ENCODE results near the gene OR2AG2.
"Not testable (repeated sequence)": the region's sequence is repeated elsewhere in the genome, so short reads cannot be mapped to it uniquely, and the experiment has no call there.

The OR2AG2 gene, protein sequence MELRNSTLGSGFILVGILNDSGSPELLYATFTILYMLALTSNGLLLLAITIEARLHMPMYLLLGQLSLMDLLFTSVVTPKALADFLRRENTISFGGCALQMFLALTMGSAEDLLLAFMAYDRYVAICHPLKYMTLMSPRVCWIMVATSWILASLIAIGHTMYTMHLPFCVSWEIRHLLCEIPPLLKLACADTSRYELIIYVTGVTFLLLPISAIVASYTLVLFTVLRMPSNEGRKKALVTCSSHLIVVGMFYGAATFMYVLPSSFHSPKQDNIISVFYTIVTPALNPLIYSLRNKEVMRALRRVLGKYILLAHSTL

GRCh38 chr11:6771926-6772893 is at the start of gene OR2AG2:
OR2AG2 (minus strand) TSS chr11:6771976; CDS start chr11:6768957, 3,019 bp downstream.
- DNase-seq, result no peak

DNA sequence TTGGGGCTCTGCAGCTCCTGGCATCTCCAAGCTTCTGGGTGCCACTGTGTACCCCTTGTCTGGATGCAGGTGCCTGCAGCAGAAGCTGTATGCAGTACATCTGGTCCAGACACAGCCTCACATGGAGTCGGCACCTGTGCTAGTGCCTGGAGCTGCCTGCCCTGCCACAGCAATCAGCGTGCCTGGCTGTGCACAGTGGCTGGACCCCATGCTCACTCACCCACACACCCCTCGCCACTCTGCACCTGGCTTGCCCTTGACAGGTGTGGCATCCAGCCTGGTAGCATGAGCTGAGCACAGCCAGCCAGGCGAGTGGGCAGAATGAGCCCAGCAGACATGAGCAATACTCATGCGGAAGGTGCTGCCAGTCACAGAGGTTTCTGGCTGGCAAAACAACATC is 47.2 kb upstream of the OR2AG2 start:
- DNase-seq, result no peak

DNA sequence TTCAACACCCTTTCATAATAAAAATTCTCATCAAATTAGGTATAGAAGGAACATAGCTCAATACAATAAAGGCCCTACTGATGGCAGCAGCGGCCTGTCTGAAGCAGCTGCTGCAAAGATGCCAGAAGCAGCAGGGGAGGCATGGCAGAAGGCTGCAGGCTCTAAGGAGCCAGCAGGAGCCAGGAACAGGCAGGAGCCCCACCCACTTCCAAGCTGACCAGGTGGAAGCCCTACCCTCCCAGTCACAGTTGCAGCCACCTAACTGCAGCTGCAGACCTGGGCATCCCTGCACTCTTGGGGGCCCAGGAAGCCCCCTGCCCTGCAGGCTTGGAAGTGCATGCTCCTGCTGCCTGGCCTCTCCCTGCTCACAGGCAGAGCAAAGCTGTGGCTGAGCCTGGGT is 45.9 kb upstream of the OR2AG2 start:
- DNase-seq, result no peak

GRCh38 chr11:6813656-6814055 is 41.9 kb upstream of the OR2AG2 start:
- DNase-seq, result no peak

GRCh38 chr11:6812390-6813005 is 40.7 kb upstream of the OR2AG2 start:
- peak; percentile 37 to 45 for DNase-seq

DNA sequence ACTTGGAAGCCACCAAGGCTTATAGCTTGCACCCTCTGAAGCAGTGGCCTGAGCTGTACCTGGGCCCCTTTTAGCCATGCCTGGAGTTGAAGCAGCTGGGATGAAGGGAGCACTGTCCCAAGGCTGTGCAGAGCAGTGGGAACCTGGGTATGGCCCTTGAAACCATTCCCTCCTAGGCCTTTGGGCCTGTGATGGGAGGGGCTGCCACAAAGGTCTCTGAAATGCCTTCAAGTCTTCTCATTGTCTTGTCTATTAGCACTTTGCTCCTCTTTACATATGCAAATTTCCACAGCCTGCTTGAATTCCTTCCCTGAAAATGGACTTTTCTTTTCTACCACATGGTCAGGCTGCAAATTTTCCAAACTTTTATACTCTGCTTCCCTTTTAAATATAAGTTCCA is 29.3 kb upstream of the OR2AG2 start:
- not testable (repeated sequence) for DNase-seq

GRCh38 chr11:6799402-6799801 is 27.6 kb upstream of the OR2AG2 start, which contains the start of gene OR6A2:
OR6A2 (minus strand) TSS chr11:6799689; CDS start chr11:6795708, 3,981 bp downstream.
- DNase-seq, result no peak

DNA sequence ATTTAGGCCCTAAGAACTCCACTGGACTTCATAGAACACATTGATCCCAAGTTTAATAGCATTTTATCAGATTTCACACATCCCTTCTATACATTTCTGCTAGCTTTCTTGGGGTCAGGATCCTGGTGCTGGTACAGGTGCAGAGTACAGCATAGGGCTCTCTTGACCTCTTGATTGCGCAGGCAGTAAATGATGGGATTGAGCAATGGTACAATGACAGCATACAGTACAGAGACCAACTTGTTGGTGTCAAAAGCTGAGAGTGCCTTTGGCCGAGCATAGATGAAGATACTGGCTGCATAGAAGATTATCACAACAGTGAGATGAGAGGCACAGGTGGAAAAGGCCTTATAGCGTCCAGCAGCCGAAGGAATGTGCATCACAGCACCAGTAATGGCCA is 22.9 kb upstream of the OR2AG2 start:
- no peak for DNase-seq

- DNase-seq, result no peak
These were observed 18.8 kb upstream of the OR2AG2 start for GRCh38 chr11:6790546-6790945.

DNA sequence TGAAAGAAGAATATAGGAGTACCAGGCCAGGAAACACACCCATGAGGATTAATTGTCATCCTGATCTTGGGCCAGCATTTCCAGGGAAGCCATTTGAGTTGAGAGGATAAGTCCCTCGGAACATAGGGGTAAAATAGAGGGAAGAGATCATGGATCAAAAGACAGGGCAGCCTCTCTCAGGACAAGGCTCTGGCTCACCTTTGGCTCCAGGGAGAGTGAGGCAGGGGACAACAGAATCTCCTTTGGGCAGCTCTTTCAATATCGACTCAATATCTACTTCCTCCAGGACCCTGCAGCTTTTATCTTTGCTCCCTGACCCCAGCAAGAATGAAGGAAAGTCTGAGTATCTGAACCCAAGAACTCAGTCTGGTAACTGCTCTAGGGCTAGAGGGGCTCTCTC is 10.9 kb upstream of the OR2AG2 start, which contains the start of gene OR2AG1:
OR2AG1 (plus strand) TSS at position 301 of the 400 bp plus-strand sequence. CDS start 2,018 bp downstream, outside the sequence.
- DNase-seq, result no peak

DNA sequence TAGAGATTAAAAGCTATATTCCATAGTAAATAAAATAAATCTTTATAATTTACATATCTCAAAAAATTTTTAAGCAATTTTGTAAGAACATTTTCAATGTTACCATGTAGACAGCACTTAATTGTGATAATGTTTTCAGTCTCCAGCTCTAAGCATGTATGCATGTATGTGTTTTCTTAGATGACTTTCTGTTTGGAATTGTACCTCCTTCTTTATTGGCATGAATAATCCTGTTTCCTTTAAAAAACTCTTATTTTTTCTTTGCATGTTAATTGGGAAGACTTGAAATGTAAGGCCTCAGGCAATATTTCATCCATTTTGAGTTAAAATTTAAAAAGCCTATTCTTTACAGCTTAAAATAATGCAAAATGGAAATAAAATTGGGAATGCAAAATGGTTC is 9.1 kb upstream of the OR2AG2 start:
- no peak for DNase-seq

DNA sequence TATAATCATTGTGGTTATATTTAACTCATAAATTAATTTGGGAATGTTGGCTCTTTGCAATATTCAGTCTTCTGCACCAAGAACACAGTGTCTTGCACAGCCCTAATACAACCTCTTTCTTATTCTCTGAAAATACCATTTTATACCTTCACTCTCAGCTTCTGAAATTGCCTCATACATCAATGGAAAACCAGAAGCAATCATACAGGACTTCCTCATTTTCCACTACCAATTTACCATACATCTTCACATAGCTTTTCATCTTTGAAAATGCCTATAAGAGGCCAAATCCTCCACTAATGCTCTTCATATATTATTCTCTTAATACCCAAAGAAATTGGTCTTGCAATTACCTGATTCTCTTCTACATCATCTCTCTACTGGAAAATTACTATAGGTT is 6.7 kb upstream of the OR2AG2 start:
- DNase-seq, result no peak

DNA sequence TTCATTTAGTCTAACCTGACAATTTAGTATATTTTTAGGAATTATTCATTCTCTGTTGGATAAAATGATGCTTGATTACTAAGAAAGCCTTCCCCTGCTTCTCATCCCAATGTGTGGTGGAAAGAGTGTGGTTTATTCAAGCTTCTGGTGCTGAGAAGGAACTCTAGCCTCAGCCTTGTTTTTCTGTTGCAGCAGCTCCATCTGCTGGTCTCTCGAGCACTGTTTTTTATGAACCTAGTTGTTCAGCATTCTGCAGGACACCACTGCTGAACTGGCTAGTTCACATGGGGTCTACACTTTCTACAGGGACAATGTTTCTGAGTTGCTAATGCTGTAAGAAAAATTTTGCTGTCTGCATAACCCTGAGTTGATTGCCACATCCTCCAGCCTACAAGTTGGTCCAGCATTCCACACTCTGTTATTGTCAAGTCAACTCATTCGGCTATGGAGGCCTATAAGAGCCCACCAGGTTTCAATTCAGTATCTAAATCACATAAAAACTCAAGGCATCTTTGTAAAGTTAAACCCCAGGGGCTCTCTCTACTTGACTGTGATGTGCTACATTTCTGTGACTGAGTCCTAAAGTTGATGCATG is 14.3 kb downstream of the OR2AG2 start:
- DNase-seq, result peak; percentile 57 to 67

- no peak for DNase-seq
These were observed 15.8 kb downstream of the OR2AG2 start for GRCh38 chr11:6755953-6756347.

GRCh38 chr11:6755303-6755952 is 16.3 kb downstream of the OR2AG2 start:
- DNase-seq, result peak; percentile 41 to 44

GRCh38 chr11:6747097-6747668 is 24.6 kb downstream of the OR2AG2 start:
- no peak for DNase-seq

DNA sequence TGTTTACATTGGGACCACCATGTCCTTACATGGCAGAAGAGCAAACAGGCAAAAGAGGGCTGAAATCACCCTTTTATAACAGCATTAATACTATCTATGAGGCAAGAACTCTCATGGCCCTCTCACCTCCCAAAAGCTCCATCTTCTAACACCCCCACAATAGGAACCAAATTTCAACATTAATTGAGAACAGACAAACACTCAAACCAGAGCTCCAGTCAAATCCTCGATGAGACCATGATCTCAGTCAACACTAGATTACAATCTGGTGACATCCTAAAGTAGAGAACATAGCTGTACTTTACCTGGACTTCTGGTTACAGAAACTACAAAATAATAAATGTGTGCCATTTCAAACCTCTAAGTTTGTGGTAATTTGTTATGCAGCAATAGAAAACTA is 25.1 kb downstream of the OR2AG2 start:
- DNase-seq, result no peak

GRCh38 chr11:6746086-6746618 is 25.6 kb downstream of the OR2AG2 start:
- DNase-seq, result peak; percentile 53 to 59

DNA sequence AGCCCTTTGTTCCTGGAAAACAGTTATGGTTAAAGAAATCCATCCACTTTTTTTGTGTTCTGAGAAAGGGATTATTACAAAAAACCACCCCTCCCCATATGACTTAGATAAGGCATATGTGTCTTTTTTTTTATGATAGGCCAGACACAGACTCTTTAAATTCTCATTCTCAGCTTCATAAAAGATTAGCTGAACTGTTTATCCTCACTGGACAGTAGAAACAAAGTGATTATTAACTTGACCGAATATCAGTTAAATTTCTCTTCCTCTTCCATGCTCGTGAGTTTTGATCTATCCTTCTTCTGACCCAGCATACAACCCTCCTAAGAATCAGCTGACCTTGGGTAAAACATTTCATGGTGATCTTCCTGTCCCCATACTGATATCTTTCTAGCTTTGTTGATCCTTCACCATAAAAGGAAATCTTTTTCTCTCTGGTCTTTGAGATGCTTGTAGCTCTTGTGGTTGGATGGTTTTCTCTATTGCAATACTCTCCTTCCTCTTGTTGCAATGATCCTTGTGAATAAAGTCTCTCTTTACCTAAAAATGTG is 26.2 kb downstream of the OR2AG2 start:
- no peak for DNase-seq

DNA sequence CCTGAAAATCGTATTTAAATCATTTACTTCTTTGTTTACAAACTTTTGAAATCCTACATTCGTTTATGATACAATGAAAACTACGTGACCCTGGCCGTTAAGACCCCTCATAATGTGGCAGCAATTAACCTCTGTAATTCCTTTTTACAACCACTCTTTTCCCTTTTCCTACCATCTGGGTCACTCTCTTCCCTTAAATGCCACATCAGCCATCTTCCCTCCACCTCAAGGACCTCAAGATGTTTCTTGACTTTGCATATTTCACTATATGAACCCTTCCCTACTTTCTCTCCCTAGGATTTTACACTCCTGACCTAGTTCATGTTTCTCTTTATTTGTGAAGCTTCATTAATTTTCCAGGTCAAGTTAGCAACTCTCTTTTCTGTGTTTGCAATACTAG is 26.8 kb downstream of the OR2AG2 start:
- DNase-seq, result no peak

- DNase-seq, result peak; percentile 52 to 56
These were observed 29.5 kb downstream of the OR2AG2 start for GRCh38 chr11:6742260-6742659.
